ENCODE data around the gene JAM3.
A peak's percentile ranks its signal among the peaks of the same experiment; 100 is the strongest.

The JAM3 gene

GRCh38 chr11:134045799-134046635 is 22.9 kb upstream of the JAM3 start:
- no peak overlapping the region for H3K4me3 ChIP-seq (ENCODE audit: low read depth, low read length)
- TF ChIP-seq CTCF (conservative IDR thresholded peaks at IDR 0.05; ENCODE audit: low read depth, low read length) = peak; percentile 49
- peak; percentile 27 for DNase-seq (ENCODE audit: low read depth)

DNA sequence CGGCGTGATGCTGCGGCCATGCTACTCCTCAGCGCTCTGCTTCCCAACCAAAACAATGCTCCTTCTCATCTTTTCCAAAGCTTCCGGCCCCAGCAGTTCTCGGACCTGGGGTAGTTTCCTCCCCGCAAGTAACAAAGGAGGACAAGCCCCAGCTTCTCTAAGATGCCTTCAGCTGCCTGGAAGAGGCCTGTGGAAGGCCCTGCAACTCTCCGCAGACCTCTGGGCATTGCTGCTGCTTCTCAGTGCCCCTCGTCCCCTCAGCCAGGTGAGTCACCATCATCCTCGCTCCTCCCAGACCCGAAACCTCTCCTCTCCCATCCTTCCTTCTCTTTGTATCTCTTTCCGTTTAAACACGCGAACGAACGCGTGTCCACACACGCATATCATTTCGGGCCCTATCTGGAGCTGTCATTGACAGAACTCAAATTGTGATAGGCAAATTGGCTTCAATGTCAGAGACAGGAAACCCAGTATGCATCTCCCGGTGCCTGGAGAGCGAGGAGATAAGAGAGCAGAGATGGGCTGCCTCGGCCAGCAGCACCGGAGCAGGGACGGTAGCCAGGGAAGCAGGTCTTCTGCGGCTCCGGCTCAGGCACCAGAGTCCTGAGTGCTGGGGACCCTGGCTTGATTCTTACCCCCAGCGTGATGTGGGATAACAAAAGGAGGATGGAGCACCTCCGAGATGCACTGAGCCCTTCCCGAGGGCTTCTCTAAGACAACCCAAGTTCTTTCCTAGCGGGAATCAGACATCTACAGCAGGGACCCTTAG is 22.0 kb upstream of the JAM3 start:
- no peak overlapping the region for H3K4me3 ChIP-seq (ENCODE audit: low read depth, low read length)
- TF ChIP-seq CTCF (conservative IDR thresholded peaks at IDR 0.05; ENCODE audit: low read depth, low read length) = no peak
- no peak for DNase-seq (ENCODE audit: low read depth)

GRCh38 chr11:134047586-134047999 is 21.3 kb upstream of the JAM3 start:
- DNase-seq (ENCODE audit: low read depth) = peak; percentile 37

GRCh38 chr11:134048028-134048427 is 20.8 kb upstream of the JAM3 start:
- no peak for DNase-seq (ENCODE audit: low read depth)
- no peak overlapping the region for H3K4me3 ChIP-seq (ENCODE audit: low read depth, low read length)
- TF ChIP-seq CTCF (conservative IDR thresholded peaks at IDR 0.05; ENCODE audit: low read depth, low read length) = no peak

More at GRCh38 chr11:134047586-134047999, 21.3 kb upstream of the JAM3 start:
- peak overlapping the region; percentile 30 for H3K4me3 ChIP-seq (ENCODE audit: low read depth, low read length)
- TF ChIP-seq CTCF (conservative IDR thresholded peaks at IDR 0.05; ENCODE audit: low read depth, low read length) = no peak

- no peak for DNase-seq (ENCODE audit: low read depth)
- H3K4me3 ChIP-seq (ENCODE audit: low read depth, low read length) = no peak overlapping the region
- TF ChIP-seq CTCF (conservative IDR thresholded peaks at IDR 0.05; ENCODE audit: low read depth, low read length) = no peak
Measured at GRCh38 chr11:134049303-134049702, 19.6 kb upstream of the JAM3 start.

GRCh38 chr11:134050541-134051383 is 18.1 kb upstream of the JAM3 start:
- peak; percentile 64 for DNase-seq (ENCODE audit: low read depth)
- peak overlapping the region; percentile 45 for H3K4me3 ChIP-seq (ENCODE audit: low read depth, low read length)
- peak; percentile 84 for TF ChIP-seq CTCF (conservative IDR thresholded peaks at IDR 0.05; ENCODE audit: low read depth, low read length)

Measured in choroid plexus epithelial cell (primary cell).